WI38 (cell line): ENCODE results near the gene MAPK8IP3.

ENCODE experiments used
- H3K4me3 ChIP-seq: 2 replicates; pipeline ENCODE4 v1.5.1; 2011; ENCODE audit warnings: low read depth, mild to moderate bottlenecking, control low read depth, low read length
- TF ChIP-seq, protein P1 (sequence below): IDR thresholded peaks from 2 replicates; pipeline ENCODE4 v1.5.1; 2012; ENCODE audit warnings: low read depth, mild to moderate bottlenecking, control low read depth, low read length

The MAPK8IP3 gene

DNA sequence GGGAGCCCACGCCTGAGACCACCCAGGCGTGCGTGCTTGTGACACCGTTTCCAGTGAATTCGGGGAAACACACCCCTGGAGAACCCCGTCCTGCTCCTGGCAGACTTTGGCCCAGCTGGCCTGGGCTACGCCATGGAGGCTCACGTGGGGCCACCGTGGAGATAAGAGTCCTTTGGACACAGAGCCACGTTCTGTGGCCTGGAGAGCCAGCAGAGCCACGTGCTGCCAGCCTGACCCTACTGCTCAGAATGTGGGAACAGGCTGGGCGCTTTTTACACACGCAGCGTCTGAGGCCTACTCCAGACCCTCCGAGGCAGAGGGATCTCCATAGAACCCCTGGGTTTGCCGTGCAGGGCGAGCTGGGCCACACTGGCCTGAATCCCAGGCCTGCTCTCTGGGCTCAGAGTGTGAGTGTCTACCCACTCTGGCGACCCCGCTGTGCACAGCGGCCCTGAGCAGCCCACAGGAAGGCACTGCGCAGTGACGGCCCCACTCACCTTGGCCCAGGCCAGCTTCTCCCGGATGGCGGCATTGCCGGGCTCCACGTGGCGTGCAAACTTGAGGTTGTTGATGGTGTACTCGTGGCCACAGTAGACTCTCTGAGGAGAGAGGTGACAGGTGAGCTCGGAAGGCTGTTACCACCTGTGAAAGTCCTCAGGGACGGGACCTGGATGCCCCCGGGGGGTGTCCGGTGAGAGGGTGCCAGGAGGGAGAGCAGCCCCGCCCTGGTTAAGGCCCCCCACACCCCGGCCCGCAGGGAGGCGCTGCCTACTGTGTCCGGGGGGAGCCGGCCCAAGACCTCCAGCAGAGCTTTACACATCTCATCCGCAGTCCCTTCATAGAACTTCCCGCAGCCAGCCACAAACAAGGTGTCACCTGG, 110.6 kb downstream of the MAPK8IP3 start:
- no peak overlapping the region for H3K4me3 ChIP-seq
- TF ChIP-seq, protein P1, sequence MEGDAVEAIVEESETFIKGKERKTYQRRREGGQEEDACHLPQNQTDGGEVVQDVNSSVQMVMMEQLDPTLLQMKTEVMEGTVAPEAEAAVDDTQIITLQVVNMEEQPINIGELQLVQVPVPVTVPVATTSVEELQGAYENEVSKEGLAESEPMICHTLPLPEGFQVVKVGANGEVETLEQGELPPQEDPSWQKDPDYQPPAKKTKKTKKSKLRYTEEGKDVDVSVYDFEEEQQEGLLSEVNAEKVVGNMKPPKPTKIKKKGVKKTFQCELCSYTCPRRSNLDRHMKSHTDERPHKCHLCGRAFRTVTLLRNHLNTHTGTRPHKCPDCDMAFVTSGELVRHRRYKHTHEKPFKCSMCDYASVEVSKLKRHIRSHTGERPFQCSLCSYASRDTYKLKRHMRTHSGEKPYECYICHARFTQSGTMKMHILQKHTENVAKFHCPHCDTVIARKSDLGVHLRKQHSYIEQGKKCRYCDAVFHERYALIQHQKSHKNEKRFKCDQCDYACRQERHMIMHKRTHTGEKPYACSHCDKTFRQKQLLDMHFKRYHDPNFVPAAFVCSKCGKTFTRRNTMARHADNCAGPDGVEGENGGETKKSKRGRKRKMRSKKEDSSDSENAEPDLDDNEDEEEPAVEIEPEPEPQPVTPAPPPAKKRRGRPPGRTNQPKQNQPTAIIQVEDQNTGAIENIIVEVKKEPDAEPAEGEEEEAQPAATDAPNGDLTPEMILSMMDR, result no peak

DNA sequence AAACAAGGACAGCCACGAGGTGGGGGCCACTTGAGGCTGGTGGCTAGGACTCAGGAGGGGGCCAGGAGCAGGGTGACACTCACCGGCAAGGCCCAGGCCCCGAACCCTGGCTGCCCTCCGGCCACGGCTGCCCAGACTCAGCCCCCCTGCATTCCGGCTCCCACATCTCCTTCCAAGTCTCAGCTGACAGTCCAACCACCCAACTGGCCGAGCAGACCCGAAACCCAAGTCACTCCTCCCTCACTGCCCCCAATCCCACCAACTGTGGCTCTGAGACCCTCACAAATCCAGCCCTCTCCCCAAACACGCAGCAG, 111.2 kb downstream of the MAPK8IP3 start:
- TF ChIP-seq, protein P1, result no peak
- no peak overlapping the region for H3K4me3 ChIP-seq

DNA sequence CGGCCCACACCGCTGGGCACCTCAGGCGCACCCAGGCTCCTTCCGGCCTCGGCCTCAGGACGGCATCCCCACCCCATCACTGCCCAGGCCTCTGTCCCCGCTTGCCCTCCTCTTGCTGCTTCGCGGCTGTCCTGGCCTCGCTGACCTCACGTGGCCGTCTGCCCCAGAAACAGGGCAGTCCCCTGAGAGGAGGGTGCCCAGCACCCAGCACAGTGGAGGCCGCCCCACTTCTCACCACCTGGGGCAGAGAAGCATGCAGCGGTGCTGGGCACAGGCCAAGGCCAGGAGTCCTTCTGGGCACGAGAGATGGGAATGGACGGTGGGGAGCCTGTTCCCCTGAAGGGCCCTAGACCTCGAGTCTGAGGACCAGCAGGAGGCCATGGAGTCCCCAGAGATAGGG, 111.7 kb downstream of the MAPK8IP3 start:
- TF ChIP-seq, protein P1, result no peak
- no peak overlapping the region for H3K4me3 ChIP-seq

DNA sequence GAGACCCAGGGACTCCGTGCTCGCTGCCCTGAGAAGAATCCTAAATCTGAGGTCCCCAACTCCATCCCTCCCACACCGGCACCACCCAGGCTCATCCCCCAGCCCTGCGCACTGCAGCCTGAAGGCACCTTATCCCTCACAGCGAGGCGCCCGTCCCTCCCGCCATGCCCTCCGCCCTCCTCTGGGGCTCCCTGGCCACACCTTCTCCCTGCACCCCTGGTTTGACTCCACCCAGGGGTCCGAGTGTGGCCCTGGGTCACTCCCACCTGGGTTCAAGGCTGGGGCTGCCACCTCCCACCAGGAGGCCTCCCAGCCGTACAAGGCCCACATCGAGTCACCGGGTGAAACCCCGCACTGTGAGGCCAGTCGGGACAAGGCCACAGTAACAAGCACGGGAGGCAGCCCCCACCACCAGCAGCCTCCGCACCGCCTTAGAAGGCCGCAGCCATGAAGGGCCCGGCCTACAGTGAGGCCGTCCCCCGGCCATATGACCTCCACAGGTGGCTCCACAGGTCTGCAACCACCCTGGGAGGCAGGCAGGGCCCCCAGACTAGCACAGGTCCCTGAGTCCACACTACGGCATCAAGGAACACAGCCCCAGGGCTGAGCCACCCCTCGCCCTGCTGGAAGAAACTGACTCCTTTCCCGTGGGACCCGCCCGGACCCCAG, 112.3 kb downstream of the MAPK8IP3 start:
- TF ChIP-seq, protein P1, result no peak
- H3K4me3 ChIP-seq, result no peak overlapping the region

DNA sequence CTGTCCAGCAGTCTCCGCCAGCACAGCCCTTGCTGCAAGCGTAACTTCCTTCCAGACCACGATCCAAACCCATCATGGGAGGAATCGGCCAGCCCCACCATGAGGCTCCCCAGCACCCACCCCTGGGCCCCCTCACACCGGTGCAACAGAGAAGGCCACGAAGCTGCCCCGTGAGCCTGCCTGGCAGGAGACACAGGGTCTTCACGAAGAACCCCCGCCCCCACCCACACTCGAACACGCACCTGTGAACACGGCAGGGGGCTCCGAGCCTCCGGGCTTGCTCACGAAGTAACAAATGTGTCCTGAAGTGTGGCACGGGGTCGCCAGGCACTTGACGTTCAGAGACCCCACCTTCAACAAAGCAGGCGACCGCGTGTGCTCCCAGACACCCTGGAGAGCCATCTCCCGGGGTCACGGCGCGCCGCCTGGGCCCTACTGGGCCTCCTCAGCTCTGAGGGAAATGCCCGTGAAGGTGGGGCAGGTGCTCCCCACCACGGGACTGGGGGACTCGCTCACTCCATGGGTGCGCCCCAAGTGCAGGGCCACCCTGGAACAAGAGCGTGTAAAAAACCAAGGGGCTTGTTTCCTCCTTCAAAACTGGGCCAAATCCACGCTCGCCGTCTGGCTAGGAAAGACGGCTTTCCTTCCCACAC, 113.0 kb downstream of the MAPK8IP3 start:
- H3K4me3 ChIP-seq, result no peak overlapping the region

DNA sequence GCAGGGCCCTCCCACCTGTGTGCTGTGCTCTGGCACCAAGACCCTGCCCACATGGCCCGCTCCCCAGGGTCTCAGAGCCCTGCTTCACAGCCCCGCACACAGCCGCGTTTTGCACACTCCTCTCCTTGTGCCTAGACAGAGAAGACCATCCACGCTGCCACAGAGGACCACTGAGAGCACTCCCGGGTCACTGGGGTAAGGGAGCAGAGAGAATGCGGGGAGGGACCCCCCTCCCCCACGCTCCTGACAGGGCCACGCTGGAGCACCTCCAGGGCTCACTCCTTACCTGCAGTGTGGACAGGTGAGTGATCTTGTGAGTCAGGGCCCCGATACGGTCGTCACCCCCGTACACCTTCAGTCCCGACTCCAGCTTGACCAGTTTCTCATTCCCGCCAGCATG, 113.6 kb downstream of the MAPK8IP3 start:
- TF ChIP-seq, protein P1, result no peak
- H3K4me3 ChIP-seq, result no peak overlapping the region

More for the DNA sequence above, 113.0 kb downstream of the MAPK8IP3 start:
- TF ChIP-seq, protein P1, result no peak
